SKM-1 treated with dmso at 0.1 percent for 144 hours (cell line): ENCODE data around the gene PPP6R2.
"Not testable (repeated sequence)": the region's sequence is repeated elsewhere in the genome, so short reads cannot be mapped to it uniquely, and the experiment has no call there.

ENCODE experiments used
- DNase-seq: peaks from one replicate; lab custom pipeline; 2025; ENCODE audit not compliant: unreplicated experiment; lab: John Stamatoyannopoulos, UW

Gene PPP6R2

DNA sequence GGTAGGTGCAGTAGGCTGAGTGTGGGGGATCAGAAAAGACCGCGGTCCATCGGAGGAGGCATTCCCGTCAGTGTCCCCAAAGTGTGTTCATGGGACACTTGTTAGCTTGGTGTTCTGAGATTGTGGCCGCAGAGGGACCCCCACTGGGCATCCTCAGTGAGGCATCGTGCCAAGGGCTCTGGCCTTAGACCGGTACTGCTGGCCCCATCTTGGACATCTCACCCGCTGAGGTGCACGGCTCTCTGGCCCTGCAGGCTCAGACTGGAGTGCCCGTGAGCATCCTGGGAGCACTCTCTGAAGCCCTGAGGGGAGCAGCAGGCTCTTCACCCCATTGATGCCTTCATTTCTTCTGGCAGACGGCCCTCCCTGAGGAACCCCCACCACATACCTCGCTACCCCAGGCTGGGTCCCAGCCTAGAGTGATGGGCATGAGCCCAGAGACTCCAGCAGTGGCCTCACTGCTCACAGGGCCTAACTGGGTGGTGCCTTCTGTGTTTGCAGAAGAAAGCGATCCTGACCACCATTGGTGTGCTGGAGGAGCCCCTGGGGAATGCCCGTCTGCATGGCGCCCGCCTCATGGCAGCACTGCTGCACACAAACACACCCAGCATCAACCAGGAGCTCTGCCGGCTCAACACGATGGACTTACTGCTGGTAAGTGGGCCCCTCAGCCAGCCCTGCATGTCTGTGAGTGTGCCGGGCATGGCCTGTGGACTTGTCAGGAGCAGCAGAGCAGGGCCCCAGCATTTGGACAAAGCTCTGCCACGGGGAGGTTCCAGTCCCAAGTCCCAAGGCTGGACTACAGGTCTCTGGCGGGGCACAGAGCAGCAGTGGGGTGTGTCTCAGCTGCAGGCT is 80.1 kb downstream of the PPP6R2 start:
- DNase-seq, result no peak

GRCh38 chr22:50423956-50424355 is 80.8 kb downstream of the PPP6R2 start:
- no peak for DNase-seq

DNA sequence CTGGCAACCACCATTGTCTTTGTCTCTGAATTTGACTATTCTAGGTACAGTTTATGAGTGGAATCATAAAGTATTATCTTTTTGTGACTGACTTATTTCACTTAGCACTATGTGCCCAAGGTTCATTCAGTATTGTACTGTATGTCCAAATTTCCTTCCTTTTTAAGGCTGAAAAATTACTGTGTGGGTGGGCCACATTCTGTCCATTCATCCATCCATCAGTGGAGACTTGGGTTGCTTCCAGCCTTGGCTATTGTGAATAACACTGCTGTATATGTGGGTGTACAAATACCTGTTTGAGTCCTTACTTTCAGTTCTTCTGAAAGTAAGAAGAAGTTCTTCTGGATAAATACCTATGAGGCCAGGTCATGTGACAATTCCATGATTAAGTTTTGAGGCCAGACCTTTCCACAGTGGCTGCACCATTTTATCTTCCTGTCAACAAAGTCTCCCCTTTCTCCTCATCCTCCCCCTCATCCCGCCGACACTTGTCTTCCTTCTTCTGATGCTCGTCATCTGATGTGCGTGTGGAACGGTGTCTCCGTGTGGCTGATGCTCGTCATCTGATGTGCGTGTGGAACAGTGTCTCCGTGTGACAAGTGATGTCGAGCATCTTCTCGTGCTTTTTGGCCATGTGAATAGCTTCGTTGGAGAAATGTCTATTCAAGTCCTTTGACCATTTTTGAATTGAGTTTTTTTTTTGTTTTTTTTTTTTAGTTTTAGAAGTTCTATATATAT is 82.2 kb downstream of the PPP6R2 start:
- DNase-seq, result no peak

DNA sequence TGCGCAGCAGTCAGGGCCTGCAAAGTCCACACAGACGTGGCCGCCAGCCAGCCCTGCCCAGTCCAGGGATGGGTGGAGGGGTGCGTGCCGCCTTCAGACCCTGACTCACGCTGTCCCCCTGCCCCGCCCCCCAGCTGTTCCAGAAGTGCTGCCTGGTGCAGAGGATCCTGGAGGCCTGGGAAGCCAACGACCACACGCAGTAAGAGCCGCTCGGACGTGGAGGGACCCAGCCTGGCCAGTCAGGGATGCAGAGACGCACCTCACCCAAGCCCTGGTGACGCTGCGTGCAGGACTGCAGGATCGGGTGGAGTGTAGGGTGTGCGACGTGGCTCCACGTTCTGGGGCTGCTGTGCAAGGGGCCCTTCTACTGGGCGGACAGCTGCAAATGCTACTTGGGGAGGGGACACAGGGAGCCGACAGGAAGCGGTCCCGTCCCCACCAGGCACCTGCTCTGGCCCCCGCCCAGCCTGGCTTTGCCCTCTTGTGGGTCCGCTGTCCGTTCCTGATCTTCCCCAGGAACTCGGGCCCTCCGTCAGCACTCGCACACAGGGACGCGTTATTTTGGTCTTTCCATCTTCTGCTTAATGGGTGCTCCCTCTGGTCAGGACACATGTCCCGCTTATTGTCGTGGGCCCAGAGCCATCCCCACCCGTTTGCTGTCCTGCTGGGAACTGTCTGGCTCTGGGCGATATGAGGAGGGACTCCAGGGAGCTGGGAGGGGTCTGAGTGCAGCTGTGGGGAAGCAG is 89.2 kb downstream of the PPP6R2 start:
- DNase-seq, result no peak

GRCh38 chr22:50432877-50433510 is 89.9 kb downstream of the PPP6R2 start:
- not testable (repeated sequence) for DNase-seq

DNA sequence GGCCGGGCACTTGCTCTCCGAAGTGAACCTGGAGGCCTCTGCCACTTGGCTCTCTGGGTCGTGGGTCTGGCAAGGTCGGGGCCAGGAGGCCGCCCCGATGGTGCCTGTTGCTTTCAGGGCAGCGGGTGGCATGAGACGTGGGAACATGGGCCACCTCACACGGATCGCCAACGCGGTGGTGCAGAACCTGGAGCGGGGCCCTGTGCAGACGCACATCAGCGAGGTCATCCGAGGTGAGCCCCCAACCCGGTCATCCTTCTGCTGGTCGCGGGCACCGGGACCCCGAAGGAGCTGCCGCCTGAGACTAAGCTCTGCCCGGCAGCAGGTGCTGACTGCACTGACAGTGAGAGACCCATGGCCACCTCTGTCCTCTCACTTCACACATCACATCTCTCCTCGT is 91.7 kb downstream of the PPP6R2 start:
- no peak for DNase-seq

DNA sequence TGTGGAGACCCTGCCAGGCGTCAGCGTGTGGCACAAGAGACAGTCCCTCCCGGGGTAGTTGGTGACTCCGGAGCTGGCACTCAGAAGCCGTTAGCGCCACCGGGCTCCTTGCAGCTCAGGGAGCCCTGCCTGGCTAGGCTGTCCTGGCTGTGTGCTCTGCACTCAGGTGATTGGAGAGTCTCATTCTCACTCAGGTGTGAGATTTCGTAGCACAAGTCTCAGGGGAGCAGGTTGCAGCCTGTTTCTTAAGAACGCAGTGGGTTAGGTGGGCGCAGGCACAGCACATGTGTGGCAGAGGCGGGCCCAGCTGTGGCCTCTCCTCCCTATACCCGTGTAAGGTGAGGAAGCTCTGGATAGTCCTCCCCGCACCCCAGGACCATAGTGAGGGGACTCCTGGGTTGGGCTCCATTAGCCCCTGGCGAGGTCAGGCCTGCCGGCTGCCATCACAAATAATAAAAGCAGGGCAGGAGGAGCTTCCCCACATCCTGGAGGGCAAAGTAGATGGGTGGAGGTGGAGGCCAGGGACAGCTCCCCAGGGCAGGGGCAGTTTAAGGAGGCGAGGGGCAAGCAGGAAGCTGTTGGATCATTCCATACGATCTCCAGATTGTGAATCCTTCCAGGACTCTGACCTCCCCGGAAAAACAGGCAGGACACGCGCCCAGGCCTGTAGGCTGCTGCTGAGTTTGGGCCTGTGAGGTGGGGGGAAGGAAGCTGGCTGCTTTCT is 92.3 kb downstream of the PPP6R2 start:
- no peak for DNase-seq

DNA sequence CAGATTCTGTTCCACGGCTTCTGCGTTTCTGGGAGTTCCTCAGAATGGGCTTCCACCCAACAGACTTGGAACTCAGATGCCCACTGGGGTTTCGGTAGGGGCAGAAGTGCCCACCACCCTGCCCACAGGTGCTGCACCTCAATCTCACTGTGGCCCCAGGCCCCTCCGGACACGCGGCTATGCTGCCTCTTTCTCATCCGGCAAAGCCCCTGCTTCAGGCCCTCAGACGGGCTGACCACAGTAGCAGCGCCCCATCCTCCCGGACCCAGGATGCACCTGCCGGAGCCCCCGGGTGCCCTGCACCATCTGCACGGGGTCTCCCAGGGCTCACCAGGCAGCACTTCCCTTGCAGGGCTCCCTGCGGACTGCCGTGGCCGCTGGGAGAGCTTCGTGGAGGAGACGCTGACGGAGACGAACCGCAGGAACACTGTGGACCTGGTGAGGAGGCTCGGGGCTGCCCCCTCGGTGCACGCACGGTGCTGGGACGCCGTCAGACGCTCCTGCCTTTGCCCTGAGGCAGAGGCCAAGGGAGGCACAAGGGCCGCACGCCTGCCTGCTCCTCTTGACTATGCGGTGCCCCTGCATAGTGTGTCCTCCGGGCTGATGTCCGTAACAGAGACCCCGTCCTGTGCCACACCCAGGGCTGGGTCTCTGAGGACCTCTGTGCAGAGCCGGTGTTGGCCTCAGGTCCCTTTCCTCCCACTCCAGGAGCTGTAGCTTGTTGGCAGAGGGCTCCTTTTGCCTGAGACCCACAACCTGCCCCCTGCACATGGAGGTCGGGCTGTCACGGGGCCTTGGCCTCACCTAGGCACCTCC is 93.1 kb downstream of the PPP6R2 start:
- no peak for DNase-seq

GRCh38 chr22:50436841-50437341 is 93.8 kb downstream of the PPP6R2 start:
- DNase-seq, result no peak

- DNase-seq, result no peak
These were observed 94.6 kb downstream of the PPP6R2 start for GRCh38 chr22:50437511-50438304.

DNA sequence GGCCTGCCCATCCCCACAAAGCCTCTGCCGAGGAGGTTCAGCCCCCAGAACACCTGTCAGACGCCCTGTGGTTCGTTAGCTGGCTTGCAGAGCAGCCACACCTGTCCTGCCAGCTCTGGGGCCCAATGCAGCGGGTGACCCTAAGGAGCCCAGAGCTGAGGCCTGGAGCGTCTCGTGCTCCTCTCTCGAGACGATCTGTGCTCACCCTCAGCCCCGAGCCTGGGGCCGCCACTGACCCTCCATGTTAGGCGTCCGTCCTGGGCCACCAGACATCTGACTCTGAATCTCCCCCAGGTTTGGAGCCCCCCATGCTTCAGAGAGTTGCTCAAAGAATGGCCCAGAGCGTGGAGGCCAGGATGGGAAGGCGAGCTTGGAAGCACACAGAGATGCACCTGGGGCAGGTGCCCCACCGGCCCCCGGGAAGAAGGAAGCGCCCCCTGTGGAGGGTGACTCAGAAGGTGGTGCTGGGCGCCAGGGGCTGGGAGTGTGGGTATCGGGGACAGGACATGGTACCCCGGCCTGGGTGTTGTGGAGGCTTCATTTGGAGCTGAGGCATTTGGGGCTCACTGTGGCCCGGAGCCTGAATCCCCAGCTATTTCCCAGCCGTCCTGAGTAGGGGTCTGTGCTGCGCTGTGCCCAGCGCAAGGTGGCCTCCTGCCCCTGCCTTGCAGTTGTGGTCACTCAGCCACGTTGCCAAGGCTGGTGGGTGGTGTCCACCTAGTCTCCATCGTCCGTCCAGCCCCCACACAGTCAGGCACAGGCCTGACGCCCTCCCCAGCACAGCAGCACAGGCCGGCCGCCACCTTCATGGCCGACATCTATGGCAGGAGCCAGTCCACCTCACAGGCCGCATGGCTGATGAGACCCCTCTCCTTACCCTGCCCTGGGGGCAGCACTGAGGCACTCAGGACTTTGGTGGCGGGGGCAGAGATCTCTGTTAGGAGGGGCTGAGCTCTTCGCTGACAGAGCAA is 95.5 kb downstream of the PPP6R2 start:
- no peak for DNase-seq

DNA sequence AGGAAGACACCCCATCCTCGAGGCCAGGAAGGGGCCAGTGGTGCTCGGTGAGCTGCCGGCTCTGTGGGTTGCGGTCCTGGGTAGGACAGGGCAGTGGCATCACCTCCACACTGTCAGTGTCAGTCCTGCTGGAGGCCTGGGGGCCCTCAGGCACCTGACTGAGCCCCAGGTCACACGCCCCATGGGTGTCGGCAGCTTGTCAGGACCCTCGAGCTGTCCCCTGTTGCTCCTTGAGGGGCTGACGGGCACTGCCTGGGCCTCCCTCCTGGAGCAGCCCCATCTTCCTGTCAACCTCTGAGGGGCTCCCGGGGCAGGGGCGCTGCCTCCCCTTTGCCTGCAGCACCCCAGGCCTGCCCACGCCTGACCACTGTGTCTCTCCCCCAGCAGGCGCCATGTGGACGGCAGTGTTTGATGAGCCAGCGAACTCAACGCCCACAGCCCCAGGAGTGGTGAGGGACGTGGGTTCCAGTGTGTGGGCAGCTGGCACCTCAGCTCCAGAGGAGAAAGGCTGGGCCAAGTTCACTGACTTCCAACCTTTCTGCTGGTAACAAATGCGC is 96.3 kb downstream of the PPP6R2 start:
- DNase-seq, result no peak

- DNase-seq, result no peak
These were observed 96.8 kb downstream of the PPP6R2 start for GRCh38 chr22:50439871-50440331.

DNA sequence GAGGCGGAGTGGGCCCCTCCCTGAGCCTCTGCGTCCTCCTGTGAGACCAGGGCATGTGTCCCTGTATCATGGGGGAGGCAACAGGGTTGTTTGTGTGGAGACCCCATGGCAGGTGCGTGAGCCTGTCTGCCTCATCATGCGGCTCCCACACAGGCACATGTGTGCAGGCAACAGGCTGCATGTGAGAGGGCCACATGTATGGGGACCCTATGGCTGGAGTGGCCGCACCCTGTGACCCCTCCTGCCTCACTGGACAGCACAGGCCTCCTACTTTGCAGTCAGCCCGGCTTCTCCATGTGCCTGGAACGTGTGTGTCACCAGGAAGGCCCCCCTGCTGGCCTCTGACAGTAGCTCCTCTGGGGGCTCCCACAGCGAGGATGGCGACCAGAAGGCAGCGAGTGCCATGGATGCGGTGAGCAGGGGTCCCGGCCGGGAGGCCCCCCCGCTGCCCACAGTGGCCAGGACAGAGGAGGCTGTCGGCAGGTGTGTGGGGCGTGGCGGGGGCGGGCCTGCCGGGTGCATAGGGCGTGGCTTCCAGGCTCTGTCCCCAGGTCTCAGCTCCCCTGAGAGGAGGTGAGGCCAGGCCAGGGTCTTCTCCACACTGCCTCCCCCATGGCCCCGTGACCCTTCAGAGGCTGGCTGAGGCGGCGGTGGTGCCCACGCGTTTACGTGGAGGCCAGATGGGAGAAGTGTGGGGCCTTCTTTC is 97.6 kb downstream of the PPP6R2 start:
- no peak for DNase-seq

- DNase-seq, result no peak
These were observed 98.4 kb downstream of the PPP6R2 start for GRCh38 chr22:50441428-50441993.

- DNase-seq, result no peak
These were observed 100.1 kb downstream of the PPP6R2 start for GRCh38 chr22:50443197-50443596.
